GM12891 (cell line): ENCODE measurements around the gene CA10.

Experiments used
- PAX5 ChIP-seq: IDR thresholded peaks from 2 replicates; pipeline ENCODE4 v1.6.1; 2011; ENCODE audit warnings: low read length, moderate library complexity, mild to moderate bottlenecking; ENCODE audit not compliant: insufficient read depth, severe bottlenecking
- POLR2AphosphoS5 ChIP-seq: IDR thresholded peaks from 2 replicates; pipeline ENCODE4 v1.6.1; 2011; ENCODE audit warnings: low read depth, low read length, control low read depth

DNA sequence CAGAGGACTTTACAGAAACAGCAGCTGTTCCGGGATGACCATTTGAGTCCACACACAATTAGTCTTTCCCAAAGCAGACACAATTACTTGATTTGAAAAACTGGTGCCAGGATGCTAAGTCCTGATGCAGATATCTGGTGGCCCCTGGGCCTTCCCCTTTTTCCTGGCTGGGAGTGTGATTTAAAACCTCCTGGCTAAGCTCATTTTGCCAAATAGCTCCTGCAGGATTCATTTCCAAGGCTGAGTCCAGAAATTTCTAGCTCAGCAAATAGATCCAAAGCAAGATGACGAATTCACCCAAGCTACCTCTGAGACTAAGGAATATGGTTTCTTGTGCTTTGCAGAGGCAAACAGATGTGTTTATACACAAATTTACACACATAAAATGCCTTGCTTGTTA lies 422.2 kb downstream of the CA10 start:
- no peak for TF ChIP-seq POLR2AphosphoS5
- TF ChIP-seq PAX5 = no peak
